NCI-H1417 treated with DMSO at 0.1 percent for 48 hours (cell line): ENCODE results near the gene CAVIN1.
"Not testable (repeated sequence)": the region's sequence is repeated elsewhere in the genome, so short reads cannot be mapped to it uniquely, and the experiment has no call there.

Experiments used
- DNase-seq: peaks from one replicate; lab custom pipeline; 2025; lab: John Stamatoyannopoulos, UW

Gene CAVIN1

DNA sequence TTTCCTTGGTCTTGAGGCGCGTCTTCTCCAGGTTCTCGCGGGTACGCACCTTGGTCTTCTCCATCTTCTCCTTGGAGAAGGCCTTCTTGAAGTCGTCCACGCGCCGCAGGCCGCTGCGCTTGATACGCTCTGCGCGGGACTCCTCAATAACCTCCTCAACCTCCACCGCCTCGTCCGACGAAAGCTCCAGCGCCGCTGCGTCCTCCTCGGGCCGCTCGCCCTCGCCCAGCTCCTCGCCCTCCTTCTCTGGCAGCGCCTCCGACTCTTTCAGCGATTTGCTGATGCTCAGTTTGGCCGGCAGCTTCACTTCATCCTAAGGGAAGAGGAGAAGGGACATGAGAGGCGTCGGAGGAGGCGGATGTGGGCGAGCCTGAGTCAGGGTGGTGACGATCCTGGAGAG, 18.0 kb downstream of the CAVIN1 start:
- DNase-seq: no peak

GRCh38 chr17:42404326-42405055, 18.6 kb downstream of the CAVIN1 start:
- DNase-seq: no peak

- no peak for DNase-seq
These were observed 19.9 kb downstream of the CAVIN1 start for GRCh38 chr17:42403150-42403549.

DNA sequence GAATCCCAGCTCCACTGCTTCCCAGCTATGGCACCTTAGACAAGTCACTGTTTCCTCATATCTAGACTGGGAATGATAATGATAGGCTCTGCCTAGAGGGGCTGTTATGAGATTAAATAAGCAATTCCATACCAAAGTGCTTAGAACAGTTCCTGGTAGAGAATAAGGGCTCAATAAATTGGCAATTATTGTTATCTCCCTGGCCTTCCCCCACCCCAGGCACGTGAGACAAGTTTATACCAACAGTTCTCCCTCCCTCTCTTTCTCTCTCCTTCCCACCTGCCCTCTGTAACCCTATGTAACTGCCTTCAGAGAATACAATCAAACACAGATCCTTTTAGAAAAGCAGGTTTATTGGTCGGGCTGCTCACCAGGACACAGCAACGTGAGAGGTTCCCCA, 20.9 kb downstream of the CAVIN1 start:
- DNase-seq: no peak

DNA sequence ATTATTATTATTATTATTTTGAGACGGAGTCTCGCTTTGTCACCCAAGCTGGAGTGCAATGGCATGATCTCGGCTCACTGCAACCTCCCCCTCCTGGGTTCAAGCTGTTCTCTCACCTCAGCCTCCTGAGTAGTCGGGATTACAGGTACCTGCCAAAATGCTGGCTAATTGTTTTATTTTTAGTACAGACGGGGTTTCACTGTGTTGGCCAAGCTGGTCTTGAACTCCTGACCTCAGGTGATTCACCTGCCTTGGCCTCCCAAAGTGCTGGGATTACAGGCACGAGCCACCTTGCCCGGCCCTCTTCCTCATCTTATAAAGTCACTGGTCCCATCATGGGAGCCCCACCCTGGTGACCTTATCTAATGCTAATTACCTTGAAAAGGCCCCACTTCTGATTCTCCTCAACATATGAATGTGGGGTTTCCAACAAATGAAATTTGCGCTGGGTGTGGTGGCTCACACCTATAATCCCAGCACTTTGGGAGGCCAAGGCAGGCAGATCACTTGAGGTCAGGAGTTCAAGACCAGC, 22.1 kb downstream of the CAVIN1 start:
- DNase-seq: not testable (repeated sequence)

GRCh38 chr17:42399948-42400843, 22.9 kb downstream of the CAVIN1 start:
- no peak for DNase-seq

DNA sequence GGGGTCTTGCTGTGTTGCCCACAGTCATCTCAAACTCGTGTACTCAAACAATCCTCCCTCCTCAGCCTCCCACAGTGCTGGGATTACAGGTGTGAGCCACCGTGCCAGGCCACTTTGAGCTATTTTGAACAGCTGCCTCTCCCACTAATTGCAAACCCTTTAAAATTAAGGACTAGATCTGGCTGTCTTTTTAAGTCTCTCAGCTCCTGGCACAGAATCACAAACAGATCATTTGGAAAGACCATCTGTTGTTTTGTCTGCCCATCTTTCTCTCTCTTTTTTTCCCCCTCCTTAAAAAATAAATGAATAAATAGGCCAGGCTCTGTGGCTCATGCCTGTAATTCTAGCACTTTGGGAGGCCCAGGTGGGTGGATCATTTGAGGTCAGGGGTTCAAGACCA, 23.9 kb downstream of the CAVIN1 start:
- DNase-seq: no peak

DNA sequence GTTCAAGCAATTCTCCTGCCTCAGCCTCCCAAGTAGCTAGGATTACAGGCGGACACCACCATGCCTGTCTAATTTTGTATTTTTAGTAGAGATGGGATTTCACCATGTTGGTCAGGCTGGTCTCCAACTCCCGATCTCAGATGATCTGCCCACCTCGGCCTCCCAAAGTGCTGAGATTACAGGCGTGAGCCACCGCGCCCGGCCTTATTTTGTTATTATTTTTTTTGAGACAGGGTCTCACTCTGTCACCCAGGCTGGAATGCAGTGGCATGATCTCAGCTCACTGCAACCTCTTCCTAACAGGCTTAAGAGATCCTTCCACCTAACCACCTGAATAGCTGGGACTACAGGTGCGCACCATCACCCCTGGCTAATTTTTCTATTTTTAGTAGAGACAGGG, 27.5 kb downstream of the CAVIN1 start:
- not testable (repeated sequence) for DNase-seq

DNA sequence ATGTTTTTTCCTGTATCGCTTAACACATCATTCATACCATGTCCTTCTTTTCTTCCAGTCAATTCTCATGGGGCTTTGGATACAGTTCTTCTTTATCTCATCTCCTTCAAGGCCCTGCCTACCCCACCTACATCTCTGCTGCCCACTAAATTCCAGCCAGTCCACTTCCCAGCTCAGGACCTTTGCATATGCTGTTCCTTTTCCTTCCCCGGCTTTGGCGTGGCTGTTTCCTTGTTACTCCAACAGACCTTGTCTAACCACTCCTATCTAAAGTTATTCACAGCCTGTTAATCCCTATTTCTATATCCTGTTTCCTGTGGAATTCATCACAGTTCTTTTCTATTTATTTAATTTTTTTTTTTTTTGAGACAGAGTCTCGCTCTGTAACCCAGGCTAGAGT, 28.2 kb downstream of the CAVIN1 start:
- DNase-seq: no peak

DNA sequence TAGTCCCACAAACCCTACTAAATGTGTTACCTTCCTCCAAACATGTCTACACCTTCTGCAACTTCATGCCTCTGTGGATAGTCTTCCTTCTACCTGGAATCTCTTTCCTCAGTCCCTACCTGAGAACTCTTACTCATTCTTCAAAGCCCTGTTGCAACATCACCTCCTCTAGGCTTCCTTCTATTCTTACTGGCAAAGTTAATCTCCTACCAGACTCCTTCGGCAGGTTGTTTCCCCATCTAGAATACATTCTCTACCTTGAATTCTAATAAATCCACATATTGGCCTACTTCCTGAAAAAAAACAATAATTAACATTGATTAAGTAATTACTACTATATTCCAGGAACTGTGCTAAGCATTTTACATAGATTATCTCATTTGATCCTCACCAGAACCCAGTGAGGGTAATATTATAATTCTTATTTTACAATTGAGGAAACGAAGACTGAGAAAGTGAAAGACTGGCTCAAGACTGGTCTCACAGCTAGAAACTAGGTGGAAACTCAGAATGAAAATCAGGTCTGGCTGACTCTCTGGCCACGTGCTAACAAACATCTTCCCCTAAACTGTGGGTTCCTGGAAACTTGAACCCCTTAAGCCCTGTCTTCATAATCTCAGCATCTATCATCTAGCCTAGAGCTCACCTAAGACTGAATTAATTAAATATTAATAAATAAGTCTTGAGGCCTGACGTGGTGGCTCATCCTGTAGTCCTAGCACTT, 30.2 kb downstream of the CAVIN1 start:
- no peak for DNase-seq

DNA sequence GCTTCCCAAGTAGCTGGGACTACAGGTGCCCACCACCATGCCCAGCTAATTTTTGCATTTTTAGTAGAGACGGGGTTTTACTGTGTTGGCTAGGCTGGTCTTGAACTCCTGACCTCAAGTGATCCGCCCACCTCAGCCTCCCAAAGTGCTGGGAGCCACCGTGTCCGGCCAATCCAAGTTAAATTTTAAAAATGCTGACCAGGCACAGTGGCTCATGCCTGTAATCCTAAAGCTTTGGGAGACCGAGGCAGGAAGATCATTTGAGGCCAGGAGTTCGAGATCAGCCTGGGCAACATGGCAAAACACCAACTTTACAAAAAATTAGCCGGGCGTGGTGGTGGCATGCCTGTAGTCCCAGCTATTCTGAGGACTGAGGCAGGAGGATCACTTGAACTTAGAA, 31.6 kb downstream of the CAVIN1 start:
- not testable (repeated sequence) for DNase-seq

- no peak for DNase-seq
These were observed 33.2 kb downstream of the CAVIN1 start for GRCh38 chr17:42389899-42390298.

GRCh38 chr17:42389135-42389417, 34.0 kb downstream of the CAVIN1 start:
- DNase-seq: no peak

DNA sequence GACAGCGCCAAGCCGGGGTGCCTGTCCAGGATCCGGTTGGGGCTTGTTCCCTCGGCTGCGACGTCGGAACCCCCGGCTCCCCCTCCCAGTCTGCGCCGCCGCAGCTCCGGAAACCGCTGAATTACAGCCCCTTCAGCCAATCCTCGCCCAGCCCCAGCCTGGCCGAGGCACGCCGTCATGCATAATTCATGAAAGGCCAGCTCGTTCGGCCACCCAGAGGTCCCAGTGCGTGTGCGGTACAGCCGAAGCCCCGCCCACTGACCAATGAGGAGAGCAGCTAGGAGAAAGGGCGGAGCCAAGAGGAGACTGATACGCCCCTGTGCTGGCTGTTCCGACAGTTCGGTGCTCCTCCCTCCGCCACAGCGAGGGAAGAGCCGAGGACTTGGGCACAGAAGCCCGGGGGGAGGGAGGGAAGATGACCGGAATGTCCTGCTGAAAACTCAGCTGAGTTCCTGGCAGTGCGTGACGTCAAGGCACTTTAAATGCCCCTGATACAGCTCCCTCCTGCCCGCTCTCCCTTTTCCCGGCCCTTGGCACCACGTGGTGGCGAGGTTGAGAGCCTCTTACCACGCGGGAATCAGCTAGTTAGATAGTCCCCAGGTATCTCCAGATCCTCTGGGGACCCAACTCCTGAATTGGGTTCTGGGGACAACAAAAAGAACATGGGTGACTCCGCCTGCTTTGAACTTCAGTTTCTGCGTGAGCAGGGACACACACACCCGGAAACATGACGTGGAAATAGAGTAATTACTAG, 34.5 kb downstream of the CAVIN1 start, which contains the start of gene STAT3:
TSS of gene STAT3 (minus strand) at position 62 of the 754 bp plus-strand sequence. CDS start 39,926 bp downstream, outside the sequence.
- DNase-seq: peak; percentile 98

DNA sequence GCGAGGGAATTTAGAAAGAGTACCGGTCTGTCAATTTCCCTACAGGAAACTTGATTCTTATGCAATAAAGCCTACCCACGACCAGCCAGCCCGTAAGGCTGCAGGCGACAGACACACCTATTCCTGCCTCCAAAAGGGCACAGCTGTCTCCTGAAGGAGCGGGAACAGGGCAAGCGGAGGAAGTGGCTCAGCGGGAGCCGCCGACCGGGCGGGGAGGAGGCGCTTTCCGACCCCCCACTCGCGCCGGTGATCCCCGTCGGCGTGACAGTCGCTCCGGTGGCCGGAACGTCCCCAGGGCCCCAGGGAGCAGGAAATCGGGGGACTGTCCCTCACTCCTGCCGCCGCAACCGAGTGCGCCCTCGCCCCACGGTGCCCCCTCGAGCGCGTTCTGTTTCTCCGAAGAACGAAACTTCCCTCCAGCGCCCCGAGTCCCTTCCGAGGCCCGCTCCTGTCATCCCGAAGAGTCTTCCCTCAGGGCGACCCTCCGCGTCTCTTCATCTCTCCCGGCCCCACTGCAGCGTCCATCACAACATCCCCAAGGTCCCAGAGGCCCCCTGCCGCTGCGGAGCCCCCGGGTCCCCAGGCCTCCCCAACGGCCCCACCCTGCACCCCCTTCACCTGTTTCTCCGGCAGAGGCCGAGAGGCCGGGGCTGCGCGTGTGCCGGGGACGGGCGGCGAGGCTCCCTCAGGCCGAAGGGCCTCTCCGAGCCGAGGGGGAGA, 35.2 kb downstream of the CAVIN1 start:
- peak; percentile 7 for DNase-seq

GRCh38 chr17:42386777-42387657, 36.0 kb downstream of the CAVIN1 start:
- DNase-seq: no peak

- no peak for DNase-seq
These were observed 41.2 kb downstream of the CAVIN1 start for GRCh38 chr17:42381898-42382297.

- no peak for DNase-seq
These were observed 42.1 kb downstream of the CAVIN1 start for GRCh38 chr17:42380935-42381334.

- DNase-seq: no peak
These were observed 44.0 kb downstream of the CAVIN1 start for GRCh38 chr17:42378959-42379594.
